Cardiac fibroblast (primary cell): ENCODE measurements around the gene DAPL1.
"Not testable (repeated sequence)": the region's sequence is repeated elsewhere in the genome, so short reads cannot be mapped to it uniquely, and the experiment has no call there.

Source experiments
- DNase-seq, 2 donors: peaks; one replicate each; pipeline versions ENCODE4 v3.0.0 to v3.0.0-alpha.2; 2010; ENCODE audit warnings: low read depth in 2 of 2
- H3K4me3 ChIP-seq, 2 donors: replicated peaks in 1 of 2; 1 replicate in 1 of 2; 2 replicates in 1 of 2; pipeline ENCODE4 v1.5.1; 2011; ENCODE audit warnings: low read depth in 2 of 2, low read length in 2 of 2, mild to moderate bottlenecking in 2 of 2, moderate library complexity in 1 of 2
- CTCF ChIP-seq: IDR thresholded peaks from one replicate; pipeline ENCODE4 v1.5.1; 2011; ENCODE audit warnings: low read depth, mild to moderate bottlenecking, low read length, inconsistent platforms

The DAPL1 gene

GRCh38 chr2:158845859-158846258 lies 50.7 kb downstream of the DAPL1 start:
- H3K4me3 ChIP-seq: no peak overlapping the region
- TF ChIP-seq CTCF: no peak
- DNase-seq: peak; percentile 27 to 43

- DNase-seq, H3K4me3 ChIP-seq: not testable (repeated sequence)
Observed at GRCh38 chr2:158847526-158847925, 52.4 kb downstream of the DAPL1 start.

- not testable (repeated sequence) for DNase-seq, H3K4me3 ChIP-seq
Observed at GRCh38 chr2:158848031-158848970, 53.2 kb downstream of the DAPL1 start.

GRCh38 chr2:158860179-158860578 lies 65.1 kb downstream of the DAPL1 start:
- DNase-seq: peak in 1 of 2 donors; percentile 7
- not testable (repeated sequence) for H3K4me3 ChIP-seq

- H3K4me3 ChIP-seq, DNase-seq: not testable (repeated sequence)
Observed at GRCh38 chr2:158861626-158862025, 66.5 kb downstream of the DAPL1 start.

GRCh38 chr2:158865469-158865868 lies 70.4 kb downstream of the DAPL1 start:
- DNase-seq, H3K4me3 ChIP-seq: not testable (repeated sequence)
